Adrenal gland (tissue), 5 donors: ENCODE measurements around the gene CCDC180.

Experiments
- CTCF ChIP-seq, 6 experiments: fragments of 450-650 bp in 4 of 6; fragments of 200-600 bp in 2 of 6; sonication (generic) in 1 of 6; IDR thresholded peaks; 1 replicate in 5 of 6; 2 replicates in 1 of 6; pipeline versions ENCODE4 v1.5.1 to v1.8.0; 2016 to 2021; ENCODE audit warnings: antibody characterized with exemption in 6 of 6, mild to moderate bottlenecking in 2 of 6, moderate library complexity in 1 of 6
- POLR2A ChIP-seq, 2 donors: fragments of 450-650 bp; IDR thresholded peaks; one replicate each; pipeline ENCODE4 v1.6.1; 2017; ENCODE audit warnings: antibody characterized with exemption in 2 of 2, mild to moderate bottlenecking in 2 of 2, moderate library complexity in 1 of 2
- donor health status: DM: no; HTN: no; CAD: no.

- no peak for TF ChIP-seq CTCF (IDR thresholded peaks at IDR 0.05)
- TF ChIP-seq POLR2A (IDR thresholded peaks at IDR 0.05) = no peak
These were observed 9.4 kb downstream of the CCDC180 start for GRCh38 chr9:97316904-97317303.
